ENCODE data around the gene BPIFA1.

Gene BPIFA1

GRCh38 chr20:33280000-33280680, 44.3 kb downstream of the BPIFA1 start:
- H3K4me3 ChIP-seq (ENCODE audit: low read depth in 1 of 2, low read length in 2 of 2), result no peak overlapping the region
- H3K4me1 ChIP-seq (ENCODE audit: control insufficient read depth in 1 of 2, insufficient read depth in 2 of 2, low read length in 2 of 2), result no peaks in the 10 kb centered on the region
- H3K27ac ChIP-seq (ENCODE audit: low read length), result no peak overlapping the region
- no peaks in the 10 kb centered on the region for H3K27me3 ChIP-seq (ENCODE audit: low read depth, low read length)
- no peaks in the 10 kb centered on the region for H3K9me3 ChIP-seq (ENCODE audit: control insufficient read depth in 1 of 2, low read length in 2 of 2)
- no peaks in the 10 kb centered on the region for H3K36me3 ChIP-seq (ENCODE audit: control insufficient read depth in 1 of 2, insufficient read depth in 2 of 2, low read length in 2 of 2)

DNA sequence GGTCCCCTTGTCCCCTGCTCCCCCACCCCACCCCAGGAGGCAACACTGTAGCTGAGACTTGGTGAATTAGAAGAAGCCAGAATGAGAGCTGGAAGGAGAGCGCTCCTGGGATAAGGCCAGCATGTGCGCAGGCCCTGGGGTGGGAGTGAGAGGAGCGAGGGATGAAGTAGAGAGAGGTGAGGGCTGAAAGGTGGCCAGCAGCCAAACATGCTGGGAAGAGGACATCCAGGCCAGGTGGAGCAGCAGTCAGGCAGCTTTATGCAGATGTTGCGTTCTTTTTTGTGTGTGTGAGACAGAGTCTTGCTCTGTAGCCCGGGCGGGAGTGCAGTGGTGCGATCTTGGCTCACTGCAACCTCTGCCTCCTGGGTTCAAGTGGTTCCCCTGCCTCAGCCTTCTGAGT, 45.0 kb downstream of the BPIFA1 start:
- Histone ChIP-seq H3K4me1 (ENCODE audit: control insufficient read depth in 1 of 2, insufficient read depth in 2 of 2, low read length in 2 of 2) (no peaks in the 10 kb centered on the region), H3K27me3 (ENCODE audit: low read depth, low read length) (no peaks in the 10 kb centered on the region), H3K27ac (ENCODE audit: low read length) (no peak overlapping the region), H3K4me3 (ENCODE audit: low read depth in 1 of 2, low read length in 2 of 2) (no peak overlapping the region), H3K36me3 (ENCODE audit: control insufficient read depth in 1 of 2, insufficient read depth in 2 of 2, low read length in 2 of 2) (no peaks in the 10 kb centered on the region), H3K9me3 (ENCODE audit: control insufficient read depth in 1 of 2, low read length in 2 of 2) (no peaks in the 10 kb centered on the region)

- H3K27ac ChIP-seq (ENCODE audit: low read length), result no peak overlapping the region
- no peaks in the 10 kb centered on the region for H3K27me3 ChIP-seq (ENCODE audit: low read depth, low read length)
- no peak overlapping the region for H3K4me3 ChIP-seq (ENCODE audit: low read depth in 1 of 2, low read length in 2 of 2)
- H3K9me3 ChIP-seq (ENCODE audit: control insufficient read depth in 1 of 2, low read length in 2 of 2), result no peaks in the 10 kb centered on the region
- no peaks in the 10 kb centered on the region for H3K36me3 ChIP-seq (ENCODE audit: control insufficient read depth in 1 of 2, insufficient read depth in 2 of 2, low read length in 2 of 2)
- H3K4me1 ChIP-seq (ENCODE audit: control insufficient read depth in 1 of 2, insufficient read depth in 2 of 2, low read length in 2 of 2), result no peaks in the 10 kb centered on the region
These were observed 45.9 kb downstream of the BPIFA1 start for GRCh38 chr20:33281550-33282146.

- Histone ChIP-seq H3K4me3 (ENCODE audit: low read depth in 1 of 2, low read length in 2 of 2) (no peak overlapping the region), H3K36me3 (ENCODE audit: control insufficient read depth in 1 of 2, insufficient read depth in 2 of 2, low read length in 2 of 2) (no peaks in the 10 kb centered on the region), H3K27ac (ENCODE audit: low read length) (no peak overlapping the region), H3K27me3 (ENCODE audit: low read depth, low read length) (no peaks in the 10 kb centered on the region), H3K4me1 (ENCODE audit: control insufficient read depth in 1 of 2, insufficient read depth in 2 of 2, low read length in 2 of 2) (no peaks in the 10 kb centered on the region), H3K9me3 (ENCODE audit: control insufficient read depth in 1 of 2, low read length in 2 of 2) (no peaks in the 10 kb centered on the region)
These were observed 46.6 kb downstream of the BPIFA1 start for GRCh38 chr20:33282196-33282934.

DNA sequence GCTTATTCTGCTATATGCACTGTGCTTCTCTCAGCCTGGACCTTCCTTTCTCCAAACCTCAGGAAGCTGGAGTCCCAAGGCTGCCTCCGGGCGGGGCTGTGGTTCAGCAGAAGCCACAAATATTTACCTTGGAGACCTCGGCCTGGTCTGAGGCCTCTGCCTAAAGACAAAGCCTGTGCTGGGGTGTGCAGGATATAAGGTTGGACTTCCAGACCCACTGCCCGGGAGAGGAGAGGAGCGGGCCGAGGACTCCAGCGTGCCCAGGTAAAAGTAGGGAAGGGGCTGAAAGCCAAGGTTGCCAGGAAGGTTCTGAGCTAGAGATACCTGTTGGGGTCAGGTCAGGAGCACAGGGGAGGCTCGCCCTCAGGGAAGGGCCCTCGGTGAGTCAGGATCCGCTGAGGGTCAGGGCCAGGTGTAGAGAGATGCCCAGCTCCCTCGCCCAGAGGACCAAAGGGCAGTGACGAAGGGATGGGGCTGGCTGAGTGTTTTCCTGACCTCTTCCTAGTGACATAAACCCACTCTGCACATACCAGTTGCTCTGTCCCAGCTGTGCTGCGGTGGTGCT, 47.3 kb downstream of the BPIFA1 start, which contains the start of gene BPIFB1:
BPIFB1 (plus strand) TSS at position 224 of the 565 bp plus-strand sequence. CDS start 2,860 bp downstream, outside the sequence.
- Histone ChIP-seq H3K36me3 (ENCODE audit: control insufficient read depth in 1 of 2, insufficient read depth in 2 of 2, low read length in 2 of 2) (no peaks in the 10 kb centered on the region), H3K9me3 (ENCODE audit: control insufficient read depth in 1 of 2, low read length in 2 of 2) (no peaks in the 10 kb centered on the region), H3K27me3 (ENCODE audit: low read depth, low read length) (no peaks in the 10 kb centered on the region), H3K4me3 (ENCODE audit: low read depth in 1 of 2, low read length in 2 of 2) (no peak within 1 kb of the TSS), H3K27ac (ENCODE audit: low read length) (no peak within 1 kb of the TSS), H3K4me1 (ENCODE audit: control insufficient read depth in 1 of 2, insufficient read depth in 2 of 2, low read length in 2 of 2) (no peaks in the 10 kb centered on the region)

DNA sequence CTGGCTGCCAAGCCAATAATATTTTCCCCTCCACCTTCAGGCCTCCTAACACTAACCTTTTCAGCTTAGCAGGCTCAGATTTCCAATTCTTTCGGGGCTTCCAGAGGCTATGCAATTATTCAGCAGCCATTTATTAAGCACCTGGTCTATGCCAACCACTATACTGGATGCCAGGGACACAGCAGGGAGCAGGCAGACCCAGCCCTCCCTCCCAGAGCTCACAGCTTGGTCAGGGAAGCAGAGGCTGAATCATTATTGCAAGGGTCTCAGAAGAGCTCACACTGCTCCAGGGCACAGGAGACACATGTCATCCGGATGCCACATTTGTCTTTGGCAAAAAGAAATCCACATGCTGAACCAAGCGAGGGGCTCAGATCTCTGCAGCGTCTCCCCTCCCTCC, 48.5 kb downstream of the BPIFA1 start:
- no peaks in the 10 kb centered on the region for H3K9me3 ChIP-seq (ENCODE audit: control insufficient read depth in 1 of 2, low read length in 2 of 2)
- H3K36me3 ChIP-seq (ENCODE audit: control insufficient read depth in 1 of 2, insufficient read depth in 2 of 2, low read length in 2 of 2), result no peaks in the 10 kb centered on the region
- no peaks in the 10 kb centered on the region for H3K27me3 ChIP-seq (ENCODE audit: low read depth, low read length)
- H3K4me3 ChIP-seq (ENCODE audit: low read depth in 1 of 2, low read length in 2 of 2), result no peak overlapping the region
- H3K27ac ChIP-seq (ENCODE audit: low read length), result no peak overlapping the region
- H3K4me1 ChIP-seq (ENCODE audit: control insufficient read depth in 1 of 2, insufficient read depth in 2 of 2, low read length in 2 of 2), result no peaks in the 10 kb centered on the region

DNA sequence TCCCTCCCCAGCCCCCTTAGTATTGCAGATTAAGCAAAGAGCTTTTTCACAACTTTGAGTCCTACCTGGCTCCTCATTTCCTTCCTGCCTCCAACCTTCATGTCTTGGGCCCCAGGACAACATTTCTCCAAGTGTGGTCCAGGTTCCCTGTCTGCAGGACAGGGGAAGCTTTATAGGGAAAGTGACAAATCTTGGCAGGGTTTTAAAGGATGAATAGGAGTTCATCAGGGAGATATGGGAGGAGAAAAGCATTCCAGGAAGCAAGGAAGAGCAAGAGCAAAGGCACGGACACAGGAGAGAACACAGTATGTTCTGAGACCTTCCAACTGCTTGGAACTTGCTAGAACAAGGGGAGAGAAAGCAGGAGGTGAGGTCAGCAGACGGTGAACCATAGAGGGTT, 49.1 kb downstream of the BPIFA1 start:
- Histone ChIP-seq H3K36me3 (ENCODE audit: control insufficient read depth in 1 of 2, insufficient read depth in 2 of 2, low read length in 2 of 2) (no peaks in the 10 kb centered on the region), H3K27ac (ENCODE audit: low read length) (no peak overlapping the region), H3K4me3 (ENCODE audit: low read depth in 1 of 2, low read length in 2 of 2) (no peak overlapping the region), H3K27me3 (ENCODE audit: low read depth, low read length) (no peaks in the 10 kb centered on the region), H3K9me3 (ENCODE audit: control insufficient read depth in 1 of 2, low read length in 2 of 2) (no peaks in the 10 kb centered on the region), H3K4me1 (ENCODE audit: control insufficient read depth in 1 of 2, insufficient read depth in 2 of 2, low read length in 2 of 2) (no peaks in the 10 kb centered on the region)

GRCh38 chr20:33285861-33286495, 50.2 kb downstream of the BPIFA1 start:
- H3K9me3 ChIP-seq (ENCODE audit: control insufficient read depth in 1 of 2, low read length in 2 of 2), result no peaks in the 10 kb centered on the region
- no peaks in the 10 kb centered on the region for H3K4me1 ChIP-seq (ENCODE audit: control insufficient read depth in 1 of 2, insufficient read depth in 2 of 2, low read length in 2 of 2)
- H3K27ac ChIP-seq (ENCODE audit: low read length), result no peak overlapping the region
- no peaks in the 10 kb centered on the region for H3K27me3 ChIP-seq (ENCODE audit: low read depth, low read length)
- H3K36me3 ChIP-seq (ENCODE audit: control insufficient read depth in 1 of 2, insufficient read depth in 2 of 2, low read length in 2 of 2), result no peaks in the 10 kb centered on the region
- H3K4me3 ChIP-seq (ENCODE audit: low read depth in 1 of 2, low read length in 2 of 2), result no peak overlapping the region

DNA sequence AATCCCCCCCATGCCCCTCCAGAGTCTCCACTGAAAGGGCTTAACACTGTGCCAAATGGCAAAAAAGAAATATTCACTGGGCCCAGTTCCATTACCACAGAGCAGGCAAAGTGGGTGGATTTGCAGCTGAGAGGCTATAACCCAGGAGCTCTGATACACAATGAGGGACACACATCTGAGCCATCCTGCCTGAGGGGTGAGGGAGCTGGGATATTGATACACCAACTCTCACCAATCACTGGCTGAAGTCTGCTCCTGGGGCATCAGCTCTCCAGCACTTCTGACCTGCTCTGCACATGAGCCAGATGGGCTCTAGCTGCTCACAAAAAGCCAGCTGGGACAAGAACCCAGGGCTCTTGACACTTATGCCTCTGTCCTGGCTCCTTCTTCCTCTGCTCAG, 52.1 kb downstream of the BPIFA1 start:
- Histone ChIP-seq H3K4me3 (ENCODE audit: low read depth in 1 of 2, low read length in 2 of 2) (no peak overlapping the region), H3K27ac (ENCODE audit: low read length) (no peak overlapping the region), H3K36me3 (ENCODE audit: control insufficient read depth in 1 of 2, insufficient read depth in 2 of 2, low read length in 2 of 2) (no peaks in the 10 kb centered on the region), H3K9me3 (ENCODE audit: control insufficient read depth in 1 of 2, low read length in 2 of 2) (no peaks in the 10 kb centered on the region), H3K27me3 (ENCODE audit: low read depth, low read length) (no peaks in the 10 kb centered on the region), H3K4me1 (ENCODE audit: control insufficient read depth in 1 of 2, insufficient read depth in 2 of 2, low read length in 2 of 2) (no peaks in the 10 kb centered on the region)

GRCh38 chr20:33290852-33291251, 55.1 kb downstream of the BPIFA1 start:
- H3K27ac ChIP-seq (ENCODE audit: low read length), result no peak overlapping the region
- H3K36me3 ChIP-seq (ENCODE audit: control insufficient read depth in 1 of 2, insufficient read depth in 2 of 2, low read length in 2 of 2), result no peaks in the 10 kb centered on the region
- no peaks in the 10 kb centered on the region for H3K4me1 ChIP-seq (ENCODE audit: control insufficient read depth in 1 of 2, insufficient read depth in 2 of 2, low read length in 2 of 2)
- no peaks in the 10 kb centered on the region for H3K27me3 ChIP-seq (ENCODE audit: low read depth, low read length)
- no peaks in the 10 kb centered on the region for H3K9me3 ChIP-seq (ENCODE audit: control insufficient read depth in 1 of 2, low read length in 2 of 2)
- H3K4me3 ChIP-seq (ENCODE audit: low read depth in 1 of 2, low read length in 2 of 2), result no peak overlapping the region

DNA sequence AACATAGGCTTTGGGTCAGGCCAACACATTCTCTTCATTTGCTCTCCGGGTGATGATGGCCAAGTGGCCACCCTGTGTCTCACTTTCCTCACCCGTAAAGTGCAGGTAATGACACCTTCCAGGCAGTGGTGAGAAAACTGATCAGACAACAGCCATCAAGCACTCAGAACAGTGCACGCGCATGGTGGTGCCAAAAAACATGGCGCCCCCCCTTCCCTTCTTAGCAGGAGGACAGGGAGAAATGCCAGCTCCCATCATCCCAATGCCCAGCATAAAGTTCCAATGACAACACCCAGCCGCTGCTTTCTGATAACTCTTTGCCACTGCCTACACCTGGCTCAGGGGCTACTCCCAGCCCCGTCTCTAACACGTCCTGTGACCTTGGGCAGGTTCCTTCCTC, 55.6 kb downstream of the BPIFA1 start:
- no peaks in the 10 kb centered on the region for H3K27me3 ChIP-seq (ENCODE audit: low read depth, low read length)
- H3K4me1 ChIP-seq (ENCODE audit: control insufficient read depth in 1 of 2, insufficient read depth in 2 of 2, low read length in 2 of 2), result no peaks in the 10 kb centered on the region
- H3K27ac ChIP-seq (ENCODE audit: low read length), result no peak overlapping the region
- no peaks in the 10 kb centered on the region for H3K9me3 ChIP-seq (ENCODE audit: control insufficient read depth in 1 of 2, low read length in 2 of 2)
- H3K36me3 ChIP-seq (ENCODE audit: control insufficient read depth in 1 of 2, insufficient read depth in 2 of 2, low read length in 2 of 2), result no peaks in the 10 kb centered on the region
- H3K4me3 ChIP-seq (ENCODE audit: low read depth in 1 of 2, low read length in 2 of 2), result no peak overlapping the region
